ENCODE results near the gene FBXO8. TPM values are rescaled to one million over a fixed set of nuclear protein-coding genes. Genes with fewer than 3 reads are reported as not detected.
"Not testable (repeated sequence)": the region's sequence is repeated elsewhere in the genome, so short reads cannot be mapped to it uniquely, and the experiment has no call there.

Gene FBXO8
- total RNA-seq, 1 experiment from 2014 or later = 22.1 TPM

- Mint-ChIP-seq H3K4me3 (ENCODE audit: unreplicated experiment) (no peak overlapping the region), H3K9me3 (ENCODE audit: unreplicated experiment) (no peaks in the 10 kb centered on the region), H3K4me1 (ENCODE audit: insufficient read depth, unreplicated experiment) (no peaks in the 10 kb centered on the region), H3K36me3 (ENCODE audit: insufficient read depth, unreplicated experiment) (peaks cover 33% of the 10 kb centered on the region), H3K27ac (ENCODE audit: low read depth, unreplicated experiment) (no peak overlapping the region), H3K27me3 (ENCODE audit: insufficient read depth, unreplicated experiment) (no peaks in the 10 kb centered on the region)
- no peak for DNase-seq (ENCODE audit: unreplicated experiment)
- ChIA-PET CTCF (interaction anchor here (0.6 kb wide), 1 partner anchor 1290 kb away, joined by 3 read pairs; no protein-coding TSS in a partner anchor), POLR2A (interaction anchor here (0.7 to 0.8 kb wide), 2 partner anchors 15 to 20 kb away, joined by 3 to 5 read pairs; partner anchors contain the start of genes CEP44 and FBXO8)
- BruUV-seq (replicated peaks) = no TSS peak
- intact Hi-C loops (cut with micrococcal nuclease) = no loop called here
- no peak for TF ChIP-seq CTCF (IDR thresholded peaks at IDR 0.05; ENCODE audit: unreplicated experiment)
Measured at GRCh38 chr4:174303687-174304086, 20.2 kb upstream of the FBXO8 start.

- H3K9me3 Mint-ChIP-seq (ENCODE audit: unreplicated experiment); H3K27me3 Mint-ChIP-seq (ENCODE audit: insufficient read depth, unreplicated experiment): not testable (repeated sequence)
Measured at GRCh38 chr4:174295142-174295541, 11.7 kb upstream of the FBXO8 start.

GRCh38 chr4:174294641-174295040, 11.2 kb upstream of the FBXO8 start:
- H3K36me3 Mint-ChIP-seq (ENCODE audit: insufficient read depth, unreplicated experiment); H3K4me1 Mint-ChIP-seq (ENCODE audit: insufficient read depth, unreplicated experiment); DNase-seq (ENCODE audit: unreplicated experiment); H3K27ac Mint-ChIP-seq (ENCODE audit: low read depth, unreplicated experiment); H3K27me3 Mint-ChIP-seq (ENCODE audit: insufficient read depth, unreplicated experiment); H3K9me3 Mint-ChIP-seq (ENCODE audit: unreplicated experiment); POLR2A ChIA-PET; BruUV-seq (replicated peaks); H3K4me3 Mint-ChIP-seq (ENCODE audit: unreplicated experiment); intact Hi-C loops (cut with micrococcal nuclease); CTCF ChIA-PET: not testable (repeated sequence)

More at GRCh38 chr4:174295142-174295541, 11.7 kb upstream of the FBXO8 start:
- POLR2A ChIA-PET; intact Hi-C loops (cut with micrococcal nuclease); DNase-seq (ENCODE audit: unreplicated experiment); BruUV-seq (replicated peaks); CTCF ChIA-PET; H3K27ac Mint-ChIP-seq (ENCODE audit: low read depth, unreplicated experiment); H3K4me1 Mint-ChIP-seq (ENCODE audit: insufficient read depth, unreplicated experiment); H3K4me3 Mint-ChIP-seq (ENCODE audit: unreplicated experiment): not testable (repeated sequence)
- H3K36me3 Mint-ChIP-seq (ENCODE audit: insufficient read depth, unreplicated experiment) = peaks cover 13% of the 10 kb centered on the region

GRCh38 chr4:174292473-174292872, 9.0 kb upstream of the FBXO8 start:
- H3K27me3 Mint-ChIP-seq (ENCODE audit: insufficient read depth, unreplicated experiment) = no peaks in the 10 kb centered on the region
- no TSS peak for BruUV-seq (replicated peaks)
- ChIA-PET CTCF (interaction anchor here (0.6 kb wide), 1 partner anchor 26 kb away, joined by 3 read pairs; no protein-coding TSS in a partner anchor), POLR2A (no interaction called here)
- H3K4me1 Mint-ChIP-seq (ENCODE audit: insufficient read depth, unreplicated experiment) = peaks cover 9% of the 10 kb centered on the region
- H3K27ac Mint-ChIP-seq (ENCODE audit: low read depth, unreplicated experiment) = no peak overlapping the region
- intact Hi-C loops (cut with micrococcal nuclease) = no loop called here
- H3K9me3 Mint-ChIP-seq (ENCODE audit: unreplicated experiment) = peaks cover 10% of the 10 kb centered on the region
- peaks cover 6% of the 10 kb centered on the region for H3K36me3 Mint-ChIP-seq (ENCODE audit: insufficient read depth, unreplicated experiment)
- H3K4me3 Mint-ChIP-seq (ENCODE audit: unreplicated experiment) = no peak overlapping the region
- DNase-seq (ENCODE audit: unreplicated experiment) = no peak
- no peak for TF ChIP-seq CTCF (IDR thresholded peaks at IDR 0.05; ENCODE audit: unreplicated experiment)

- Mint-ChIP-seq H3K4me1 (ENCODE audit: insufficient read depth, unreplicated experiment) (peaks cover 35% of the 10 kb centered on the region), H3K9me3 (ENCODE audit: unreplicated experiment) (no peaks in the 10 kb centered on the region), H3K4me3 (ENCODE audit: unreplicated experiment) (no peak overlapping the region), H3K27ac (ENCODE audit: low read depth, unreplicated experiment) (no peak overlapping the region), H3K36me3 (ENCODE audit: insufficient read depth, unreplicated experiment) (peaks cover 8% of the 10 kb centered on the region), H3K27me3 (ENCODE audit: insufficient read depth, unreplicated experiment) (no peaks in the 10 kb centered on the region)
- TF ChIP-seq CTCF (IDR thresholded peaks at IDR 0.05; ENCODE audit: unreplicated experiment) = no peak
- intact Hi-C loops (cut with micrococcal nuclease) = no loop called here
- DNase-seq (ENCODE audit: unreplicated experiment) = no peak
- BruUV-seq (replicated peaks) = no TSS peak
- POLR2A ChIA-PET = interaction anchor here (1.1 kb wide), 1 partner anchor 12 kb away, joined by 3 read pairs; no protein-coding TSS in a partner anchor
- CTCF ChIA-PET = interaction anchor here (0.9 to 1.6 kb wide), 2 partner anchors 64 to 67 kb away, joined by 4 read pairs; no protein-coding TSS in a partner anchor
Measured at GRCh38 chr4:174286870-174287269, 3.4 kb upstream of the FBXO8 start.

Measured in MCF 10A (cell line).